ENCODE data around the gene ALKBH8.

GRCh38 chr11:107565219-107565937 lies at the start of gene ALKBH8:
- peak; percentile 40 for TF ChIP-seq POLR2A (IDR thresholded peaks at IDR 0.05; ENCODE audit: low read length)
- TF ChIP-seq GATA1 (IDR thresholded peaks at IDR 0.05; ENCODE audit: low read depth, low read length) = no peak
